T-helper 9 cell (primary cell): ENCODE results near the gene VWCE.

Experiments used
- DNase-seq: peaks from one replicate; pipeline ENCODE4 v3.0.0-alpha.2; 2020

The VWCE gene

GRCh38 chr11:61327669-61328071, 32.6 kb upstream of the VWCE start:
- no peak for DNase-seq

GRCh38 chr11:61325649-61326414, 30.7 kb upstream of the VWCE start:
- no peak for DNase-seq

GRCh38 chr11:61315260-61315659, 20.1 kb upstream of the VWCE start:
- DNase-seq = no peak

- no peak for DNase-seq
Observed at GRCh38 chr11:61310749-61311148, 15.6 kb upstream of the VWCE start.

- no peak for DNase-seq
Observed at GRCh38 chr11:61309739-61310138, 14.6 kb upstream of the VWCE start.

- DNase-seq = no peak
Observed at GRCh38 chr11:61309141-61309540, 14.0 kb upstream of the VWCE start.

- no peak for DNase-seq
Observed at GRCh38 chr11:61307354-61307753, 12.2 kb upstream of the VWCE start.

GRCh38 chr11:61306221-61306620, 11.1 kb upstream of the VWCE start:
- no peak for DNase-seq

GRCh38 chr11:61305417-61305816, 10.3 kb upstream of the VWCE start:
- DNase-seq = no peak

- DNase-seq = no peak
Observed at GRCh38 chr11:61303725-61304124, 8.6 kb upstream of the VWCE start.

GRCh38 chr11:61302550-61302949, 7.4 kb upstream of the VWCE start:
- no peak for DNase-seq

- DNase-seq = no peak
Observed at GRCh38 chr11:61298663-61299244, 3.6 kb upstream of the VWCE start.

- no peak for DNase-seq
Observed at GRCh38 chr11:61297746-61298145, 2.6 kb upstream of the VWCE start.

GRCh38 chr11:61297341-61297740, 2.2 kb upstream of the VWCE start:
- DNase-seq = no peak

- no peak for DNase-seq
Observed at GRCh38 chr11:61295596-61295926, 445 bp upstream of the VWCE start.

- no peak for DNase-seq
Observed at GRCh38 chr11:61293867-61294716, 1.0 kb downstream of the VWCE start.

GRCh38 chr11:61292356-61292755, 2.8 kb downstream of the VWCE start:
- DNase-seq = no peak

GRCh38 chr11:61290905-61291690, 4.0 kb downstream of the VWCE start:
- no peak for DNase-seq

- no peak for DNase-seq
Observed at GRCh38 chr11:61287338-61287977, 7.7 kb downstream of the VWCE start.

- DNase-seq = no peak
Observed at GRCh38 chr11:61283613-61284012, 11.5 kb downstream of the VWCE start.

GRCh38 chr11:61281581-61282250, 13.4 kb downstream of the VWCE start:
- no peak for DNase-seq
